ENCODE results near the gene MYL2.

MYL2 gene

DNA sequence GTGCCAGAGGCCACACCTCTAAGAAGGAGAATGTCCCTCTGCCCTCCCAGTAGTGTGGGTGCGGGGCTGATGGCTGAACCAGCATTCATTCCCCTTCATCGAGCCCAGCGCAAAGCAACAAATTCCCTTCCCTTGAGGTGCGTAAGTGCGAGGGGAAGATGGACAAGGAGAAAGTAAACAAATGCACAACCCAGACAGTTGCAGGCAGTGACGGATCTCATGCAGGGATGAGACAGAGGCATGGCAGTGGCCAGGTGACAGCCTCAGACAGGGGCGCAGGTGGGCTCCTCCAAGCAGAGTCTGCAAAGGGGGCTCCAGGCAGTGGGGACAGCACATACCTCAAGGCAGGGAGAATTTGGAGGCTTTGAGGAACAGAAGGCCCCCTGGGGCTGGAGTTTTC is 2.3 kb upstream of the MYL2 start:
- H3K4me3 ChIP-seq (replicated peaks in 1 of 2; ENCODE audit: low read depth in 2 of 2, low read length in 2 of 2), result no peak overlapping the region
- TF ChIP-seq, protein P1, sequence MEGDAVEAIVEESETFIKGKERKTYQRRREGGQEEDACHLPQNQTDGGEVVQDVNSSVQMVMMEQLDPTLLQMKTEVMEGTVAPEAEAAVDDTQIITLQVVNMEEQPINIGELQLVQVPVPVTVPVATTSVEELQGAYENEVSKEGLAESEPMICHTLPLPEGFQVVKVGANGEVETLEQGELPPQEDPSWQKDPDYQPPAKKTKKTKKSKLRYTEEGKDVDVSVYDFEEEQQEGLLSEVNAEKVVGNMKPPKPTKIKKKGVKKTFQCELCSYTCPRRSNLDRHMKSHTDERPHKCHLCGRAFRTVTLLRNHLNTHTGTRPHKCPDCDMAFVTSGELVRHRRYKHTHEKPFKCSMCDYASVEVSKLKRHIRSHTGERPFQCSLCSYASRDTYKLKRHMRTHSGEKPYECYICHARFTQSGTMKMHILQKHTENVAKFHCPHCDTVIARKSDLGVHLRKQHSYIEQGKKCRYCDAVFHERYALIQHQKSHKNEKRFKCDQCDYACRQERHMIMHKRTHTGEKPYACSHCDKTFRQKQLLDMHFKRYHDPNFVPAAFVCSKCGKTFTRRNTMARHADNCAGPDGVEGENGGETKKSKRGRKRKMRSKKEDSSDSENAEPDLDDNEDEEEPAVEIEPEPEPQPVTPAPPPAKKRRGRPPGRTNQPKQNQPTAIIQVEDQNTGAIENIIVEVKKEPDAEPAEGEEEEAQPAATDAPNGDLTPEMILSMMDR (IDR thresholded peaks at IDR 0.05; ENCODE audit: low read depth, low read length), result no peak
- DNase-seq (ENCODE audit: low read depth in 2 of 2), result no peak

DNA sequence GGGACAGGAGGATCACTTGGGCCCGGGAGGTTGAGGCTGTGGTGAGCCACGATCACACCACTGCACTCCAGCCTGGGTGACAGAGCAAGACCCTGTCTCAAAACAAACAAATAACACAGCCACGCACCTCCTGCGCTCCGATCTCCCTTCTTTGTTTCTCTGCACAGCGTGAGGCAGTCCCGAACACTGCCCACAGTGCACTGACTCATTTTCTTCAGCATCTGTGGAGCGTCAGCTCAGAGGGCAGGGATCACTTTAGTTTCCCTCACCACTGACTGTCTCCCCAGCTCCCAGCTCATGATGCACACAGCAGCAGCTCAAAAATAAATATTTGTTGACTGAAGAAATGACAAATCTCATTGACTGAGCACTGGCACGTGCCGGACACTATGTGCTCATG is 883 bp upstream of the MYL2 start:
- H3K4me3 ChIP-seq (replicated peaks in 1 of 2; ENCODE audit: low read depth in 2 of 2, low read length in 2 of 2), result no peak overlapping the region
- TF ChIP-seq, protein P1 (IDR thresholded peaks at IDR 0.05; ENCODE audit: low read depth, low read length), result no peak
- peak; percentile 50 to 79 for DNase-seq (ENCODE audit: low read depth in 2 of 2)

DNA sequence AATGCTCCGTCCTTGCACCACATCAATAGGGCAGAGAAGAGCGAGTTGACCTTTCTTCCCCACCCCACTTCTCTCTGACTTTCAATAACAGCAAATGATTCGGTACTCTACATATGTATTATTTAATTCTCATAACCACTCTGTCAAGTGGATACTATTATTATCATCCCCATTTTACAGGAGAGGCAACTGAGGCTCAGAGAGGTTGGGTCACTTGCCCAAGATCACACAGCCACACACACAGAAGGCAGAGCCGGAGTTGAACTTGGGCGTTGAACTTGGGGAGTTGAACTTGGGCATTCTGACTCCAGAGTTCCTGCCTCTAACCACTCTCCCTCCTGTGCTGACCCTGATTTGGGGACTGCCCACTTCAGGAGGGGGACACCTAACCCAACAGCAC is 659 bp downstream of the MYL2 start:
- no peak for DNase-seq (ENCODE audit: low read depth in 2 of 2)
- TF ChIP-seq, protein P1 (IDR thresholded peaks at IDR 0.05; ENCODE audit: low read depth, low read length), result no peak

DNA sequence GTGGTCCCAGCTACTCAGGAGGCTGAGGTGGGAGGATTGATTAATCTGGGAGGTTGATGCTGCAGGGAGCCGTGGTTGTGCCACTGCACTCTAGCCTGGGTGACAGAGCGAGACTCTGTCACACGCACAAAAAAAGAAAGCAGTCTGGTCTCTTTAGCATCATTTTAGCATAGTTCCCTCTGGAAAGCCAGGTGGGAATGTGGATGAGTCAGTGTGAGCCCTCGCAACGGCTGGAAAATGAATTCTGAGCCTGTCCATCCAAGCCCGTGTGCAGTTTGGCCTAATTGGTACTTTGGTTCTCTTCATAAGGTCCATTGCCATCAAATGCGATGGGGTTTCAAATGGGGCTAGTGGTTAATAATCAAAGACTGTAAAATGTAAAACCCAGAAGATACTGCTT is 2.4 kb downstream of the MYL2 start:
- TF ChIP-seq, protein P1 (IDR thresholded peaks at IDR 0.05; ENCODE audit: low read depth, low read length), result no peak
- DNase-seq (ENCODE audit: low read depth in 2 of 2), result peak; percentile 13 to 38
- H3K4me3 ChIP-seq (replicated peaks in 1 of 2; ENCODE audit: low read depth in 2 of 2, low read length in 2 of 2), result no peak overlapping the region

More for the DNA sequence above, 659 bp downstream of the MYL2 start:
- no peak overlapping the region for H3K4me3 ChIP-seq (replicated peaks in 1 of 2; ENCODE audit: low read depth in 2 of 2, low read length in 2 of 2)

DNA sequence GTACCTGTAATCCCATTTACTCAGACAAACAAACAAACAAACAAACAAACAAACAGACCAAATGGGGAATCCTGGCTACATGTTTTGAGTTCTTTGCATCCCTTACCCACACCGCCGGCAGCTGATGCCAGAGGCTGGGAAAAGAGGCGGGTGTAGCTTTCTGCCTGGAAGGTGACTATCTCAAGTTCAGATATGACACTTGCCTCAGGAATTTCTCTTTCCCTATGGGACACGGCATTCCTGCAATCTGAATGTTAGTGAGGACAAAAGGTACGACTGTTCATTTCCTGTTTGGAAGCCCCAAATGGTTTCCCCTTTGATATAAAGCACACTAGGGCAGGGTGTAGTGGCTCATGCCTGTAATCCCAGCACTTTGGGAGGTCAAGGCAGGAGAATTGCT is 2.9 kb downstream of the MYL2 start:
- peak; percentile 84 to 85 for DNase-seq (ENCODE audit: low read depth in 2 of 2)
- TF ChIP-seq, protein P1 (IDR thresholded peaks at IDR 0.05; ENCODE audit: low read depth, low read length), result no peak
- H3K4me3 ChIP-seq (replicated peaks in 1 of 2; ENCODE audit: low read depth in 2 of 2, low read length in 2 of 2), result no peak overlapping the region

DNA sequence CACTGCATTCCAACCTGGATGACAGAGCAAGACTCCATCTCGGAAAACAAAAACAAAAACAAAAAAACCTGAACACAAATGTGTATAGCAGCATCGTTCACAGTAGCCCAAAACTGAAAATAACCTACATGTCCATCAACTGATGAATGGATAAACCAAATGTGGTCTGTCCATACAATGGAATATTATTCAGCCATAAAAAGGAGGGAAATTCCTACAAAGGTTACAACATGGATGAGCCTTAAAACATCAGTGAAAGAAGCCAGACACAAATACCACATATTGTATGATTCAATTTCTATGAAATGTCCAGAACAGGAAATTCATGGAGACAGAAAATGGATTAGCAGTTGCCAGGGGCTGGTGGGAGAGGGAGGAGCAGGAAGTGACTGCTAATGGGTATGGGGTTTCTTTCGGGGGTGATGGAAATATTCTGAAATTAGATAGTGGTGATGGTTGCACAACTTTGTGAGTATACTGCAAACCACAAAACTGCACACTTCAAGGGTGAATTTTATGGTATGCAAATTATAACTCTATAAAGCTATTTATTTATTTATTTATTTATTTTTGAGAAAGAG is 4.0 kb downstream of the MYL2 start:
- no peak overlapping the region for H3K4me3 ChIP-seq (replicated peaks in 1 of 2; ENCODE audit: low read depth in 2 of 2, low read length in 2 of 2)
- TF ChIP-seq, protein P1 (IDR thresholded peaks at IDR 0.05; ENCODE audit: low read depth, low read length), result no peak
- DNase-seq (ENCODE audit: low read depth in 2 of 2), result peak; percentile 72 to 85

All from cardiac fibroblast (primary cell).